Kidney (tissue), 14 donors: ENCODE data around the gene DENND6B. TPM values are rescaled to one million over a fixed set of nuclear protein-coding genes. Genes with fewer than 3 reads are reported as not detected.

Source experiments
- DNase-seq, 5 donors: peaks; one replicate each; pipeline ENCODE4 v3.0.0-alpha.2; 2013 to 2020
- FAIRE-seq: peaks from 2 replicates; lab custom pipeline; 2012; peaks lifted over from hg19 to GRCh38; lab: Jason Lieb, UNC
- H3K27ac ChIP-seq, 2 donors: one replicate each; pipeline ENCODE4 v1.7.0; 2013; ENCODE audit warnings: low read depth in 2 of 2, low read length in 2 of 2, inconsistent platforms in 1 of 2
- H3K27me3 ChIP-seq: one replicate; pipeline ENCODE4 v1.7.1; 2013; ENCODE audit warnings: low read length, inconsistent platforms; ENCODE audit not compliant: control insufficient read depth, insufficient read depth
- H3K36me3 ChIP-seq, 3 donors: one replicate each; pipeline versions ENCODE4 v1.7.0 to v1.7.1; 2013; ENCODE audit warnings: low read length in 3 of 3, control low read depth in 1 of 3, inconsistent platforms in 1 of 3; ENCODE audit not compliant: insufficient read depth in 3 of 3, control insufficient read depth in 2 of 3
- H3K4me1 ChIP-seq, 3 donors: one replicate each; pipeline versions ENCODE4 v1.7.0 to v1.7.1; 2013; ENCODE audit warnings: low read length in 3 of 3, inconsistent platforms in 1 of 3, low read depth in 1 of 3; ENCODE audit not compliant: control insufficient read depth in 2 of 3, insufficient read depth in 2 of 3
- H3K4me3 ChIP-seq, 3 donors: one replicate each; pipeline versions ENCODE4 v1.7.0 to v1.8.1; 2013; ENCODE audit warnings: low read length in 3 of 3, control low read depth in 1 of 3, inconsistent platforms in 1 of 3
- H3K9ac ChIP-seq, 3 donors: one replicate each; pipeline versions ENCODE4 v1.7.0 to v1.7.1; 2013; ENCODE audit warnings: low read length in 3 of 3, control low read depth in 1 of 3, inconsistent platforms in 1 of 3
- H3K9me3 ChIP-seq, 3 donors: one replicate each; pipeline versions ENCODE4 v1.7.0 to v1.7.1; 2013; ENCODE audit warnings: low read length in 3 of 3, control low read depth in 1 of 3, inconsistent platforms in 1 of 3; ENCODE audit not compliant: control insufficient read depth in 2 of 3, insufficient read depth in 1 of 3
- intact Hi-C: fragments of 100-400 bp; cut with DNase I; formaldehyde crosslinking; loops from one replicate; pipeline ENCODE4 v1.11.1; 2022
- polyA plus RNA-seq: library from polyadenylated mRNA; stranded (reverse); fragments of 350-450 nt; fragmentation: Illumina TruSeq; extraction: RNeasy Lipid Tissue Mini Kit (QIAGEN cat#74804); gene quantifications from one replicate; pipeline ENCODE4 v1.2.3, GENCODE V29; 2014; ENCODE audit warnings: low read depth, low replicate concordance; ENCODE audit not compliant: insufficient read depth
- total RNA-seq: library from RNA; stranded (reverse); fragmentation: NEBNext Ultra II Directional; extraction: Animal tissue kit (Norgen Biotek cat#: 25700); gene quantifications from one replicate; pipeline ENCODE4 v1.2.1, GENCODE V29; 2021
- TF ChIP-seq, protein P1 (sequence below): IDR thresholded peaks from 3 replicates; pipeline ENCODE4 v1.5.1; 2012; ENCODE audit warnings: mild to moderate bottlenecking, moderate library complexity, borderline replicate concordance; ENCODE audit not compliant: insufficient read depth; ENCODE audit errors: extremely low read depth
- donor health status: control.
- donor health status: control.
- donor health status: control.
- donor health status: control.
- donor health status: control.
- donor health status: DM: yes; HTN: yes; CAD: no.
- donor health status: Normal renal cell carcinoma (clear cell type).

Gene DENND6B
- total and polyA plus RNA-seq, 2 donors from 2014 or later: 14.5 to 16.7 TPM

DNA sequence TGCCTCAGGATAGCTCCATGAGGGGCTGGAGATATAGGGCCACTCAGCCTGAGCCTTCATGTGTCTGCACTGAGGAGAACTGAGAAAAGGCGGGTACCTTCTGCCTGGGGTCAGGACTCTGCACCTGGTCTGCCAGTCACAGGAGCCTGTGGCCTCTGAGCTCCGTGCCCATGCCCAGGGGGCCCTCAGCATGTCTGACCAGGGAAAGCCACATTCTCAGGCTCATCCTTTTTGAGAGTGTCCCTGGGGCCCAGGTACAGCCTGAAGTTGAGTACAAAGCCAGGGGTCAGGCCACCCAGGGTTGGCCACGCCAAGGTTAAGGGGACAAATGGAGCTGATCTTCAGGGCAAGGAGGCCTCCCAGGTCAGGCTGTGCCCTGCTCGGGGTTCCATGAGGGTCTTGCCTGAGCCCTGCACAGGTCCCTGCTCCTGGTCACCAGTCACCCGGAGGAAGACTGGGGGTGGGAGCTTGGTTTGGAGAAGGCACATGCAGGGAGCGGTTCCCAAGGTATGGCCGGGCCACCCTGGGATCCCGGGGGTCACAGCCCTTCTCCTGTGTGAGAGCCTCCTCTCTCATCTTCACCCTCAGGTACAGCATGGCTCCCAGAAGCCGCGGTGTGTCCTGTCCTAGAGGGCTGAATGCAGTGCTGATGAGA is 6.0 kb downstream of the DENND6B start:
- Histone ChIP-seq H3K4me3 (no peak overlapping the region), H3K9me3 (no peaks in the 10 kb centered on the region), H3K36me3 (no peaks in the 10 kb centered on the region), H3K9ac (no peak overlapping the region), H3K4me1 (peaks cover 0 to 2% (median 0%) of the 10 kb centered on the region in 3 donors), H3K27me3 (no peaks in the 10 kb centered on the region), H3K27ac (no peak overlapping the region)
- intact Hi-C loops: no loop called here
- TF ChIP-seq, protein P1, sequence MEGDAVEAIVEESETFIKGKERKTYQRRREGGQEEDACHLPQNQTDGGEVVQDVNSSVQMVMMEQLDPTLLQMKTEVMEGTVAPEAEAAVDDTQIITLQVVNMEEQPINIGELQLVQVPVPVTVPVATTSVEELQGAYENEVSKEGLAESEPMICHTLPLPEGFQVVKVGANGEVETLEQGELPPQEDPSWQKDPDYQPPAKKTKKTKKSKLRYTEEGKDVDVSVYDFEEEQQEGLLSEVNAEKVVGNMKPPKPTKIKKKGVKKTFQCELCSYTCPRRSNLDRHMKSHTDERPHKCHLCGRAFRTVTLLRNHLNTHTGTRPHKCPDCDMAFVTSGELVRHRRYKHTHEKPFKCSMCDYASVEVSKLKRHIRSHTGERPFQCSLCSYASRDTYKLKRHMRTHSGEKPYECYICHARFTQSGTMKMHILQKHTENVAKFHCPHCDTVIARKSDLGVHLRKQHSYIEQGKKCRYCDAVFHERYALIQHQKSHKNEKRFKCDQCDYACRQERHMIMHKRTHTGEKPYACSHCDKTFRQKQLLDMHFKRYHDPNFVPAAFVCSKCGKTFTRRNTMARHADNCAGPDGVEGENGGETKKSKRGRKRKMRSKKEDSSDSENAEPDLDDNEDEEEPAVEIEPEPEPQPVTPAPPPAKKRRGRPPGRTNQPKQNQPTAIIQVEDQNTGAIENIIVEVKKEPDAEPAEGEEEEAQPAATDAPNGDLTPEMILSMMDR: no peak
- FAIRE-seq: no peak
- peak in 1 of 5 donors; percentile 53 for DNase-seq

DNA sequence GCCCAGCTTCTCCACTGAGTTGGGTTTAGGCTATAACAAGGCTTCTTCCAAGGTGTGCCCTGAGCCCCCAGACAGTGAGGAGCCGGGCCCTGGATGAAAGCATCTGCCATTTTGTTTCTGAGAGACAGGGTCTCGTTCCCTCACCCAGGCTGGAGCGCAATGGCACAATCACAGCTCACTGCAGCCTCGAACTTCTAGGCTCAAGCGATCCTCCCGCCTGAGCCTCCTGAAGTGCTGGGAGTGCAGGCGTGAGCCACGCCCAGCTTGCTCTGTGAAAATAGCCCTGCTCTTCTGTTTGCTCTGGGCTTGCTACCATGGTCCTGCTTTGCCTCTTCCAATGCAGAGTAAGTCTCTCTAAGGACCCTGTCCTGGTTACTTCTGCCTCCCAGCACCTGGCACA is 6.7 kb downstream of the DENND6B start:
- no peak overlapping the region for H3K4me3 ChIP-seq
- intact Hi-C loops: no loop called here
- DNase-seq: peak in 1 of 5 donors; percentile 67
- no peaks in the 10 kb centered on the region for H3K27me3 ChIP-seq
- H3K9me3 ChIP-seq: no peaks in the 10 kb centered on the region
- no peaks in the 10 kb centered on the region for H3K36me3 ChIP-seq
- no peak overlapping the region for H3K27ac ChIP-seq
- no peak for FAIRE-seq
- peaks cover 0 to under 1% (median 0%) of the 10 kb centered on the region in 3 donors for H3K4me1 ChIP-seq
- H3K9ac ChIP-seq: no peak overlapping the region
- TF ChIP-seq, protein P1: no peak

DNA sequence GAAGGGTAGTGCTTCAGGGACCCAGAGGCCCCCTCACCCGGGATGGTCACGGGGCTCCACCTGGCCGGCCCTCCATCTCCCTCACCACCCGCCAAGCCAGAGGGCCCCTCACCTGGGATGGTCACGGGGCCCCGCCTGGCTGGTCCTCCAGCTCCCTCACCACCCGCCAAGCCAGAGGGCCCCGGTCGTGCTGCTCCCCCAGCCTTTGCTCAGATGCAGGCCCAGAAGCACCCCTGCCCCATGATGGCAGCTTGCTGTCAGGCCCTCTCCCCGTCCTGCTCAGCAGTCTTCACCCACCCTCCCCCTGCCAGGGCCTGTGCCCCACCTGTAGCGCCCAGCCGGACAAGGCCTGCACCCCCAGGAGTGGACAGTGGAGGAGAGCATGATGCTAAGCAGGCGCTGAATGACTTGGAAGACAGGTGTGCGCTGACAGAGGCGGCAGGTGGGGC is 7.3 kb downstream of the DENND6B start:
- peak in 1 of 5 donors; percentile 71 for DNase-seq

More for the DNA sequence above, 7.3 kb downstream of the DENND6B start:
- Histone ChIP-seq H3K36me3 (no peaks in the 10 kb centered on the region), H3K27me3 (no peaks in the 10 kb centered on the region), H3K9ac (no peak overlapping the region), H3K9me3 (no peaks in the 10 kb centered on the region), H3K4me3 (no peak overlapping the region), H3K27ac (no peak overlapping the region), H3K4me1 (peaks cover 0 to 6% (median 0%) of the 10 kb centered on the region in 3 donors)
- no peak for FAIRE-seq
- TF ChIP-seq, protein P1: no peak
- intact Hi-C loops: no loop called here
